K562 (cell line): ENCODE data around the gene MYRIP. TPM values are rescaled to one million over a fixed set of nuclear protein-coding genes. Genes with fewer than 3 reads are reported as not detected.

Experiments
- ATAC-seq: fragments of 200-7000 bp; cut with Tn5 transposase; 3 replicates; pipeline ENCODE4 v1.9.1; 2020; ENCODE audit warnings: moderate library complexity
- BruUV-seq: library from RNA; stranded (reverse); fragments of 400-500 nt; replicated peaks from 2 replicates; lab custom pipeline; 2021; lab: Mats Ljungman, UMichigan
- CTCF ChIA-PET: fragments of 300-600 bp; formaldehyde crosslinking; extraction: SDS; loops from one replicate; lab custom pipeline; 2021; ENCODE audit warnings: low intra/inter-chr PET ratio; lab: Yijun Ruan, JAX
- POLR2A ChIA-PET: fragments of 300-600, 350-650 bp; sonication (Branson Sonifier 250); formaldehyde crosslinking; extraction: SDS; loops from one replicate; lab custom pipeline; 2021; ENCODE audit warnings: antibody characterized with exemption, inconsistent platforms; lab: Yijun Ruan, JAX
- DNase-seq, 4 experiments: peaks; one replicate each; pipeline versions ENCODE4 v3.0.0 to v3.0.0-alpha.2; 2011 to 2018; ENCODE audit warnings: low spot score in 3 of 4, mixed read lengths in 3 of 4; ENCODE audit errors: extremely low read depth in 1 of 4
- FAIRE-seq: peaks from 2 replicates; lab custom pipeline; 2011; peaks lifted over from hg19 to GRCh38; lab: Jason Lieb, UNC
- H2AFZ ChIP-seq: 2 replicates; pipeline ENCODE4 v1.6.0; 2011; ENCODE audit warnings: low read depth, low read length, control low read depth, inconsistent platforms
- H3K27ac ChIP-seq: fragments of 200-600 bp; 3 replicates; pipeline ENCODE4 v1.8.0; 2011; ENCODE audit warnings: low read depth, mild to moderate bottlenecking, control low read depth, inconsistent platforms, low read length, moderate library complexity, mixed read lengths; ENCODE audit errors: extremely low read depth
- H3K27me3 ChIP-seq, 2 experiments: fragments of 300-600 bp in 1 of 2; 2 replicates in 1 of 2; 3 replicates in 1 of 2; pipeline versions ENCODE4 v1.6.0 to v1.8.0; 2011; ENCODE audit warnings: inconsistent platforms in 2 of 2, low read length in 2 of 2, mild to moderate bottlenecking in 1 of 2, mixed read lengths in 1 of 2, moderate library complexity in 1 of 2; ENCODE audit not compliant: control insufficient read depth in 2 of 2, insufficient read depth in 2 of 2
- H3K36me3 ChIP-seq: fragments of 300-600 bp; 3 replicates; pipeline ENCODE4 v1.8.0; 2011; ENCODE audit warnings: mild to moderate bottlenecking, low read length, inconsistent platforms; ENCODE audit not compliant: control insufficient read depth, insufficient read depth
- H3K4me1 ChIP-seq, 2 experiments: fragments of 200-600 bp in 1 of 2; replicated peaks in 1 of 2; 2 replicates in 1 of 2; 3 replicates in 1 of 2; pipeline versions ENCODE4 v1.5.1 to v1.8.0; 2011; ENCODE audit warnings: inconsistent platforms in 2 of 2, low read length in 2 of 2, mild to moderate bottlenecking in 1 of 2, mixed read lengths in 1 of 2, moderate library complexity in 1 of 2; ENCODE audit not compliant: control insufficient read depth in 2 of 2, insufficient read depth in 2 of 2
- H3K4me2 ChIP-seq: 2 replicates; pipeline ENCODE4 v1.6.1; 2011; ENCODE audit warnings: low read length, control low read depth, inconsistent platforms, mixed read lengths; ENCODE audit not compliant: insufficient read depth
- H3K4me3 ChIP-seq: fragments of 200-600 bp; sonication (generic), shearing (Covaris generic); 2 replicates; pipeline ENCODE4 v1.5.1; 2016; ENCODE audit warnings: control low read depth, inconsistent platforms
- H3K79me2 ChIP-seq: fragments of 200-600 bp; 3 replicates; pipeline ENCODE4 v1.8.0; 2011; ENCODE audit warnings: low read length, inconsistent platforms; ENCODE audit not compliant: control insufficient read depth, insufficient read depth
- H3K9ac ChIP-seq, 2 experiments: 2 replicates each; pipeline versions ENCODE4 v1.6.0 to v1.6.1; 2011; ENCODE audit warnings: low read depth in 2 of 2, low read length in 2 of 2, control low read depth in 1 of 2, inconsistent platforms in 1 of 2, mild to moderate bottlenecking in 1 of 2, mixed read lengths in 1 of 2; ENCODE audit not compliant: insufficient read depth in 1 of 2
- H3K9me1 ChIP-seq: one replicate; pipeline ENCODE4 v1.6.0; 2011; ENCODE audit warnings: inconsistent platforms, mild to moderate bottlenecking, low read length, moderate library complexity; ENCODE audit not compliant: control insufficient read depth, insufficient read depth
- H3K9me3 ChIP-seq: replicated peaks from 2 replicates; pipeline ENCODE4 v1.5.1; 2011; ENCODE audit warnings: low read depth, low read length, inconsistent platforms; ENCODE audit not compliant: control insufficient read depth, insufficient read depth
- H4K20me1 ChIP-seq: replicated peaks from 2 replicates; pipeline ENCODE4 v1.6.1; 2011; ENCODE audit warnings: low read length, inconsistent platforms, mixed read lengths; ENCODE audit not compliant: control insufficient read depth, insufficient read depth
- FOXK1 ChIP-seq: sonication (generic); formaldehyde crosslinking; IDR thresholded peaks from 2 replicates; pipeline ENCODE4 v1.8.0; 2022; ENCODE audit warnings: missing genetic modification reagents, mild to moderate bottlenecking, borderline replicate concordance
- HDAC3 ChIP-seq: fragments of 450-650 bp; IDR thresholded peaks from 2 replicates; pipeline ENCODE4 v1.6.1; 2018; ENCODE audit warnings: borderline replicate concordance, mild to moderate bottlenecking, moderate library complexity; ENCODE audit not compliant: partially characterized antibody
- MECOM ChIP-seq: fragments of 250-450 bp; sonication (Bioruptor Pico); IDR thresholded peaks from 2 replicates; pipeline ENCODE4 v1.8.0; 2022; ENCODE audit warnings: inconsistent platforms
- POLR2AphosphoS2 ChIP-seq: IDR thresholded peaks from 2 replicates; pipeline ENCODE4 v1.6.1; 2012; ENCODE audit warnings: low read length, improper control_type of control experiment
- ZFX ChIP-seq: sonication (generic); formaldehyde crosslinking; IDR thresholded peaks from 2 replicates; pipeline ENCODE4 v1.8.0; 2022; ENCODE audit warnings: mild to moderate bottlenecking, missing genetic modification reagents, moderate library complexity
- ZKSCAN1 ChIP-seq: fragments of 150-350 bp; IDR thresholded peaks from 2 replicates; pipeline ENCODE4 v1.6.1; 2016; ENCODE audit warnings: low read depth, low read length
- ZNF217 ChIP-seq: sonication (generic); formaldehyde crosslinking; IDR thresholded peaks from 2 replicates; pipeline ENCODE4 v1.8.0; 2022; ENCODE audit warnings: mild to moderate bottlenecking, missing genetic modification reagents
- WGBS: fragments of 100-300 bp; shearing (Covaris generic); methylation state at CpG from one replicate; pipeline ENCODE4 v1.1.6; 2016; ENCODE audit warnings: low coverage, mixed read lengths; ENCODE audit not compliant: insufficient coverage; ENCODE audit errors: missing lambda C conversion rate; 5-methylcytosine and 5-hydroxymethylcytosine counted together
- in situ Hi-C: fragments of 300-500 bp; cut with MboI; formaldehyde crosslinking; loops from 4 replicates; pipeline ENCODE4 v1.15.0; 2018; ENCODE audit warnings: inconsistent platforms, mixed read lengths
- intact Hi-C: fragments of 100-400 bp; cut with micrococcal nuclease; formaldehyde crosslinking; loops from 2 replicates; pipeline ENCODE4 v1.14.2; 2022
- polyA plus RNA-seq, 8 experiments: library from polyadenylated mRNA; depleted of rRNA in 4 of 8; stranded (reverse) in 5 of 8; unstranded in 3 of 8; fragments of >200 nt; fragmentation: Nextera tagmentation in 2 of 8; fragmentation: Illumina TruSeq in 1 of 8; extraction: Ambion mirVana in 2 of 8; extraction: Trizol in 1 of 8; gene quantifications; 2 replicates each; pipeline versions ENCODE4 v1.2.1 to v1.2.3, GENCODE V29; 2011 to 2014; ENCODE audit warnings: inconsistent platforms in 1 of 8, missing spikeins in 1 of 8
- total RNA-seq, 7 experiments: library from RNA; depleted of rRNA in 6 of 7; stranded (reverse); fragments of >200 nt in 6 of 7; fragmentation: Illumina TruSeq in 2 of 7; extraction: Trizol in 2 of 7; gene quantifications; 2 replicates each; pipeline versions ENCODE4 v1.2.1 to v1.2.3, GENCODE V29; 2011 to 2021; ENCODE audit warnings: low replicate concordance in 1 of 7
- TF ChIP-seq, protein P1 (sequence below): sonication (generic); formaldehyde crosslinking; IDR thresholded peaks from 2 replicates; pipeline ENCODE4 v1.9.0; 2022; ENCODE audit warnings: mild to moderate bottlenecking, missing genetic modification reagents
- TF ChIP-seq, protein P2 (sequence below): conservative IDR thresholded peaks from 2 replicates; pipeline ENCODE4 v1.6.1; 2011; ENCODE audit warnings: low read depth, mild to moderate bottlenecking, low read length; ENCODE audit not compliant: control insufficient read depth
- TF ChIP-seq, protein P3 (sequence below): fragments of 450-650 bp; conservative IDR thresholded peaks from 2 replicates; pipeline ENCODE4 v1.6.1; 2016; ENCODE audit warnings: missing genetic modification characterization, low read depth, mild to moderate bottlenecking, control low read depth, missing compliant biosample characterization
- TF ChIP-seq, protein P4 (sequence below), 2 experiments: fragments of 450-650 bp; IDR thresholded peaks; 2 replicates each; pipeline ENCODE4 v1.6.1; 2016; ENCODE audit warnings: mild to moderate bottlenecking in 2 of 2, borderline replicate concordance in 1 of 2, low read depth in 1 of 2, moderate library complexity in 1 of 2

The MYRIP gene
- total and polyA plus RNA-seq, 9 of the 15 experiments (the other 6 are each of a cell fraction or from before 2014, with no cell fraction given), result 0.03 to 0.12 TPM; not detected in 7

DNA sequence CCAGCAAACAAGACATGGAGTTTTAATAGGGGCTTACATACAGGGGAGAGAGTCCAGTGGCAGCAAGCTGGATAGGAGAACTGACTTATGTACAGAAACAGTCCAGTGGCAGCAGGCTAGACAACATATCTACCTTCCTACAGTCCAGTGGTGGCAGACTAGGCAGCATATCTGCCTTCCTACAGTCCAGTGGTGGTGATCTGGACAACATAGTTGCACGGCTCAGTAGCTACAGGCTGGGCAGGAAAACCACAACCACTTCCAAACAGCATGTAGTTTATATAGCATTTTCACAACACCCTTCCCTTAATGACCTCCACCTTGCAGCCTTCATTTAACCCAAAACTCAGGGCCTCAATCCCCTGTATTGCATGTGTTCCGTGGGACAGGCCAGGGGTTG is 318.8 kb downstream of the MYRIP start:
- no peak overlapping the region for H3K4me2 ChIP-seq
- H3K4me3 ChIP-seq, result no peak overlapping the region
- no peak overlapping the region for H3K9ac ChIP-seq
- no peak for DNase-seq
- H3K27ac ChIP-seq, result no peak overlapping the region
- H3K79me2 ChIP-seq, result no peaks in the 10 kb centered on the region
- intact Hi-C loops (no loop called here), in situ Hi-C loops (no loop called here)
- 0% methylated on average over 2 of the region's 2 CpGs for WGBS
- no peak overlapping the region for H2AFZ ChIP-seq
- no peaks in the 10 kb centered on the region for H3K36me3 ChIP-seq
- POLR2A ChIA-PET, result interaction anchor here (0.5 to 0.6 kb wide), 3 partner anchors 30 to 692 kb away, joined by 3 read pairs; no protein-coding TSS in a partner anchor
- no peaks in the 10 kb centered on the region for H3K9me3 ChIP-seq
- H3K9me1 ChIP-seq, result no peaks in the 10 kb centered on the region
- H4K20me1 ChIP-seq, result no peaks in the 10 kb centered on the region
- BruUV-seq, result no TSS peak
- H3K27me3 ChIP-seq, result peaks cover 0 to 6% of the 10 kb centered on the region in 2 experiments; a peak in 3 of 5 replicates
- no peak for FAIRE-seq
- CTCF ChIA-PET, result no interaction called here
- no peak for ATAC-seq
- H3K4me1 ChIP-seq, result no peaks in the 10 kb centered on the region
- TF ChIP-seq POLR2AphosphoS2, result no peak
- TF ChIP-seq ZFX, result no peak
- TF ChIP-seq, protein P1, sequence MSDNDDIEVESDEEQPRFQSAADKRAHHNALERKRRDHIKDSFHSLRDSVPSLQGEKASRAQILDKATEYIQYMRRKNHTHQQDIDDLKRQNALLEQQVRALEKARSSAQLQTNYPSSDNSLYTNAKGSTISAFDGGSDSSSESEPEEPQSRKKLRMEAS (CRISPR knock-in tag), result no peak
- no peak for TF ChIP-seq FOXK1 (CRISPR knock-in tag)
- TF ChIP-seq HDAC3, result no peak
- TF ChIP-seq ZKSCAN1, result no peak
- TF ChIP-seq, protein P2, sequence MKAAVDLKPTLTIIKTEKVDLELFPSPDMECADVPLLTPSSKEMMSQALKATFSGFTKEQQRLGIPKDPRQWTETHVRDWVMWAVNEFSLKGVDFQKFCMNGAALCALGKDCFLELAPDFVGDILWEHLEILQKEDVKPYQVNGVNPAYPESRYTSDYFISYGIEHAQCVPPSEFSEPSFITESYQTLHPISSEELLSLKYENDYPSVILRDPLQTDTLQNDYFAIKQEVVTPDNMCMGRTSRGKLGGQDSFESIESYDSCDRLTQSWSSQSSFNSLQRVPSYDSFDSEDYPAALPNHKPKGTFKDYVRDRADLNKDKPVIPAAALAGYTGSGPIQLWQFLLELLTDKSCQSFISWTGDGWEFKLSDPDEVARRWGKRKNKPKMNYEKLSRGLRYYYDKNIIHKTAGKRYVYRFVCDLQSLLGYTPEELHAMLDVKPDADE, result no peak
- no peak for TF ChIP-seq ZNF217 (CRISPR knock-in tag)
- TF ChIP-seq, protein P3, sequence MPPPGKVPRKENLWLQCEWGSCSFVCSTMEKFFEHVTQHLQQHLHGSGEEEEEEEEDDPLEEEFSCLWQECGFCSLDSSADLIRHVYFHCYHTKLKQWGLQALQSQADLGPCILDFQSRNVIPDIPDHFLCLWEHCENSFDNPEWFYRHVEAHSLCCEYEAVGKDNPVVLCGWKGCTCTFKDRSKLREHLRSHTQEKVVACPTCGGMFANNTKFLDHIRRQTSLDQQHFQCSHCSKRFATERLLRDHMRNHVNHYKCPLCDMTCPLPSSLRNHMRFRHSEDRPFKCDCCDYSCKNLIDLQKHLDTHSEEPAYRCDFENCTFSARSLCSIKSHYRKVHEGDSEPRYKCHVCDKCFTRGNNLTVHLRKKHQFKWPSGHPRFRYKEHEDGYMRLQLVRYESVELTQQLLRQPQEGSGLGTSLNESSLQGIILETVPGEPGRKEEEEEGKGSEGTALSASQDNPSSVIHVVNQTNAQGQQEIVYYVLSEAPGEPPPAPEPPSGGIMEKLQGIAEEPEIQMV (tag), result no peak
- no peak for TF ChIP-seq MECOM
- TF ChIP-seq, protein P4, sequence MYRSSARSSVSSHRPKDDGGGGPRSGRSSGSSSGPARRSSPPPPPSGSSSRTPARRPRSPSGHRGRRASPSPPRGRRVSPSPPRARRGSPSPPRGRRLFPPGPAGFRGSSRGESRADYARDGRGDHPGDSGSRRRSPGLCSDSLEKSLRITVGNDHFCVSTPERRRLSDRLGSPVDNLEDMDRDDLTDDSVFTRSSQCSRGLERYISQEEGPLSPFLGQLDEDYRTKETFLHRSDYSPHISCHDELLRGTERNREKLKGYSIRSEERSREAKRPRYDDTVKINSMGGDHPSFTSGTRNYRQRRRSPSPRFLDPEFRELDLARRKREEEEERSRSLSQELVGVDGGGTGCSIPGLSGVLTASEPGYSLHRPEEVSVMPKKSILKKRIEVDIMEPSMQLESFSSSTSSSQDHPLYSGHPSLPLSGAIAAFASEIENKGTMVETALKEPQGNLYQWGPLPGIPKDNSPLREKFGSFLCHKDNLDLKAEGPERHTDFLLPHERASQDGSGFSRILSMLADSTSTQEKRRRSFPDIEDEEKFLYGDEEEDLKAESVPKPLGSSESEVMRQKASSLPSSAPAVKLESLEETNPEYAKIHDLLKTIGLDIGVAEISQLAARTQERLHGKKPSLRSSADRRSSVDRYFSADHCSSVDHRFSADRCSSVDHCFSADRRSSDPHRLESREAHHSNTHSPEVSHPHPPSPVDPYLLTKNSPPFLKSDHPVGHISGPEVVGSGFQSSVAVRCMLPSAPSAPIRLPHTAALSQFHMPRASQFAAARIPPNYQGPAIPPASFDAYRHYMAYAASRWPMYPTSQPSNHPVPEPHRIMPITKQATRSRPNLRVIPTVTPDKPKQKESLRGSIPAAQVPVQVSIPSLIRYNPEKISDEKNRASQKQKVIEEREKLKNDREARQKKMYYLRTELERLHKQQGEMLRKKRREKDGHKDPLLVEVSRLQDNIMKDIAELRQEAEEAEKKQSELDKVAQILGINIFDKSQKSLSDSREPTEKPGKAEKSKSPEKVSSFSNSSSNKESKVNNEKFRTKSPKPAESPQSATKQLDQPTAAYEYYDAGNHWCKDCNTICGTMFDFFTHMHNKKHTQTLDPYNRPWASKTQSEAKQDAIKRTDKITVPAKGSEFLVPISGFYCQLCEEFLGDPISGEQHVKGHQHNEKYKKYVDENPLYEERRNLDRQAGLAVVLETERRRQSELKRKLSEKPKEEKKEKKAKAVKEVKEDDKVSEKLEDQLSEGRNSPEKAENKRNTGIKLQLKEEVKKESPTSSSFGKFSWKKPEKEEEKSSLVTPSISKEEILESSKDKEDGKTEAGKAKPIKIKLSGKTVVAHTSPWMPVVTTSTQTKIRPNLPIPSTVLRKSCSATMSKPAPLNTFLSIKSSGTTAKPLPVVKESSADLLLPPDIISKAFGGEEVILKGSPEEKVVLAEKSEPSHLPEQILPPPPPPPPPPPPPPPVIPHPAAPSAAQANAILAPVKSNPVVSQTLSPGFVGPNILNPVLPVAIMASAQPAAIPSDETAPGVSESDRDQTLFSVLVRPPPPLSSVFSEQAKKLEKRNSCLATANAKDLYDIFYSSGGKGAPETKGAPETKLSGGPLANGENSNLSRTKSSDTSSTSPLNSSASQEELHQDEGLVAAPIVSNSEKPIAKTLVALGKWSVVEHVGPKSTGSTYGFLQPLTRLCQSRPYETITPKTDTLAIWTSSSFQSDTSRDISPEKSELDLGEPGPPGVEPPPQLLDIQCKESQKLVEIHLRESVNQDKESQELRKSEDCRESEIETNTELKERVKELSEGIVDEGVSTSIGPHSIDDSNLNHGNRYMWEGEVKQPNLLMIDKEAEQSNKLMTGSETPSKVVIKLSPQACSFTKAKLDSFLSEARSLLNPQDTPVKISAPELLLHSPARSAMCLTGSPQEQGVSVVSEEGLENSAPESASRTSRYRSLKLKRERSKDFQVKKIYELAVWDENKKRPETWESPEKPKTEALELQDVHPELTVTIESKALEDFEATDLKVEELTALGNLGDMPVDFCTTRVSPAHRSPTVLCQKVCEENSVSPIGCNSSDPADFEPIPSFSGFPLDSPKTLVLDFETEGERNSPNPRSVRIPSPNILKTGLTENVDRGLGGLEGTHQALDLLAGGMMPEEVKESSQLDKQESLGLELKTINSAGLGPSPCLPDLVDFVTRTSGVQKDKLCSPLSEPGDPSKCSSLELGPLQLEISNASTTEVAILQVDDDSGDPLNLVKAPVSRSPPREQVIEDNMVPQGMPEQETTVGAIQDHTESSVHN (IDR thresholded peaks at IDR 0.05; ENCODE audit: borderline replicate concordance in 1 of 2, low read depth in 1 of 2), result no peak
